ENCODE data around the gene DTX2. TPM values are rescaled to one million over a fixed set of nuclear protein-coding genes. Genes with fewer than 3 reads are reported as not detected.

Gene DTX2

Small RNAs within 50 kb of the gene (small RNA-seq; reads per million reads assigned to genes)
- not detected for gene RF00019 (ENCODE audit: insufficient read depth)
